HG02623 (cell line): Measurements from ENCODE around the gene YAF2.

Experiments used
- ATAC-seq: cut with Tn5 transposase; IDR thresholded peaks from one replicate; pipeline ENCODE4 v1.9.1; 2021; ENCODE audit warnings: moderate library complexity; ENCODE audit not compliant: unreplicated experiment

YAF2 gene

DNA sequence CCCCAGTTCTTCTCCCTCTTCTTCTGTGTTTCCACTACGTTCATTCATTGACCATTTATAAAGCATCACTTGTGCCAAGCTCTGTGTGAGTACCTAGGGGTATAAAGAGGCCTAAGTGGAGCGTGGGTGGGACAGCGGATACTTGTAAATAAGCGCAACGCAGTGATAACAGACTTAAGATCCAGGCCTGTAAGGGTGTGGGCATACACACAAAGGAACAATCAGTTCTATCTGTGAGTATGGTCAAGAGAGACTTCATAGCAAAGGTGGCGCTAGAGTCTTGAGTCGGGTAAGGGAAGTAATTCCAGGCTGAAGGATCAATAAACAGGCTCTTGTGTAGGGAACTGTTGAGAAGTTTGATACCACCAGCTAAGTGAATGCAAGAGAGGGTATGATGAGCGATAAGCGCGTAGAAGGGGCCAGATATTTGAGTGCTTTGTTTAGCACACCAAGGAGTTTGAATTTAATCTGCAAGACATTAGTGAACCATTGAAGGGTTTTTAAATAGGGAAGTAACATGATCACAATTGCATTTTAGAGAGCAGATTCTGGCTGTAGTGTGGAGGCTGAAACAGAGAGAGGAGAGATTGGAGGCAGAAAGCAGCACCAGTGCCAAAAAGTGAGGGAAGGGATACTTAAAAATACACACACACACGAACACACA, 92.4 kb downstream of the YAF2 start:
- ATAC-seq: no peak

DNA sequence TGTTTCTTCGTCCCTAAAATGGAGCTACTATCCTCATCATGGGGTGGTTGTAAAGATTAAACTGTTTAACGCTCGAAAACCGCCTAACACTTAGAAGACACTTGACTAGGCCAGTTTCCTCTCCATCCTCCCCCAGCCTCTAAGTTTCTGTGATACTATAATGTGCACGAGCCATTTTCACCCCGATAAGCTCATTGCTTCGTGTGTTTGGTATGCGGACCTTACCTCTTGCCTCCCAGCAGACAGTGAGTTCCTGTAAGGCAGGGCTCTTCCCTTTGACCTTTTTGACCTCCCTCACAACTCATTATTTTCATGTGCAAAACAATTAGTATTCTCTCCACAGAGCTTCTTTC, 92.9 kb downstream of the YAF2 start:
- no peak for ATAC-seq

DNA sequence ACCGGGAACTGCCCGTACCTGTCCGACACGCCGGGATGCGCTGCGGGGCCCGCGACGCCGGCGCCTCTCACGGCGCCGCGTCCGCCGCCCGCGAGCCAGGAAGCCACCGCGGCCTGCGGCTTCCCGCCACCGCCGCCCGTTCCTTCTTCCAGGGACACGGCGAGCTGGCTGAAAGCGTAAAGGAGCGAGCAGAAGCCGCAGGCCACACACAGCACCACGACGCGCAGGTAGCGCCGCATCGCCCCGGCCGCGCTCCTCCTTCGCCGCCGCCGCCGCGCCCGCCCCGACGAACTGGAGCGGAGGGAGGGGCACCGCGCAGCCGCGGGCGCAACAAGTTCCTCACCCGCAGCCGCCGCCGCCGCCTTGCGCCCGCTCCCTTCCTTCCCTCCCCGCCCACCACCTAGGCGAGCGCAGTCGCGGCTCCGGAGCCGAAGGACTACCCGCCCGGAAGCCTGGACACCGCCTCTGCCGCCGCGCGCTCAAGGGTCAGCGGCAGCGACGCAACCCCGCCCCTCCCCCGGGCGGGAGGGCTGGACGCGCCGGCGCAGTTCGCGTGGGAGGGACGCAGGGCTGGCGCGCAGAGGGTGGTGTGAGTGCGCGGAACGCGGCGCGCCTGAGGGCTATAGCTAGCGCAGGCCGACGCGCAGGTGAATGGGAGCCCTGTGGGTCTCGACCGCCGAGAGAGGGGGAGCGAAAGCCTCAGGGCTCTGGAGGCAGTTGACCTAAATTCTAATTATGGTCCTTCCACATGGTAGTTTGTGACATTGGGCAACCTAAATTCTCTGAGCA, 93.4 kb downstream of the YAF2 start, which contains the start of gene GXYLT1:
TSS of gene GXYLT1 (minus strand) at position 467 of the 789 bp plus-strand sequence. CDS start at position 239, 228 bp downstream.
- ATAC-seq: peak; percentile 93

DNA sequence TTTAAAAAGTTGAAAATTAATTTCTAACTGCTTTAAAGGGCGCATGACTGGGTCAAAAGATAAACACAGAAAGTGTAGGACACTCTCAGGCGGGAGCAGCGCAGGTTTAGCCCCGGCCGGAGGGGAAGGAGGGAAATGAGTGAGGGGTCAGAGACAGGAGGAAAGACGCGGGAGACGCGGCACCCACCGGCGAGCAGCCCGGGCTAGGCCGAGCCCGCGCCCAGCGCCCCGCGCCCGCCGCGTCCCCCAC, 94.0 kb downstream of the YAF2 start:
- ATAC-seq: peak; percentile 17

DNA sequence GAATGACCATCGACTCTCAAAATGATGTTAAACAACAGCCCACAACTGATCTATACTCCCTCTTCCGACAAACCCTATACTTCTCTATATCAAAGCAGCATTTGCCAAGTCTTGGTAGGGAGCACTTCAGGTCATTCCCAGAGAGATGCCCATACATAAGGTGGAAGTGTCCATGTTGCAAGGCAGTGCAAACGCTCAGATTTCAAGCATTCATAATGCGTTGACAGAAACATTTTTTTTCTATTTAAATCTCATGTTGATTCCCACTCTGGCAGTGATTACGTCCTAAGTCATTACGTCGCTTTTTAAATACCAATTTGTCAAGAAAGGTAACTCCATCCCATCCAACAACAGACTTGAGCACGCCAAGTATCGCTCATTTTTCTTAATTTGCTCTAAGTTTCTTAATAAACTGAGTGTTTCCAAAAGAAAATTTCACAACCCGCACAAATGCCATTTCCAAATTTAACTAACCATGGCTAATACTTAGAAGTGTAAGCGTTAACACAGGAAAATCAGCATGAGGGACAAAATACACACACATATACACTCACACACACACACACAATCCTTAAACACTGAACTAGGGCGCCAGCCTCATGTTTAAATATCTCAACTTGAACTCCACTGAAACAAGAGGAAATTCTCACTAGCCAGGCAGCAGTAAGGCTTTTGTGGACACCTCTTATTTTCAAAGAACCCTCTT, 94.4 kb downstream of the YAF2 start:
- no peak for ATAC-seq

DNA sequence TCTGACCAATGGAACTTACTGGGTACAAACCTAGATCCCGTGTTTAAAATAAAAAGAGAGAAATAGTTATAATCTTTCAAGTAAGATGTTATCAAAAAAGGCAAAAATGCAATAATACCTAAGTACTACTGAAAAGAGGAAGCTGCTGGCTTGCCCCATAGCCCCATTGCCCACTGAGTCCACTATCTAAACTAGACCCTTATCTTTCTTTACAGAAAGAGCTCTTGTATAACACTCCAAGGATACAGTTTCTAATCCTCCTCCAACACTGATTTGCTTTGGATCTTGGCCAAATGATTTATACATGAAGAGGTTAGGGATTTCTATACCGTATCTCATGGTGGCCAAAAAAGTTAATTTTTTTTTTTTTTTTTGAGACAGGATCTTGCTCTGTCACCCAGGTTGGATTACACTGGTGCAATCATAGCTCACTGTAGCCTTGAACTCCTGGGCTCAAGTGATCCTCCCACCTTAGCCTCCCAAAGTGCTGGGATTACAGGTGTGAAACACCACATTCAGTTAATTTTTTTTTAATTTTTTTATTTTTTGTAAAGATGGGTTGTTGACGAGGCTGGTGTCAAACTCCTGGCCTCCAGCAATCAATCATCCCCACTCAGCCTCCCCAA, 96.0 kb downstream of the YAF2 start:
- ATAC-seq: no peak

DNA sequence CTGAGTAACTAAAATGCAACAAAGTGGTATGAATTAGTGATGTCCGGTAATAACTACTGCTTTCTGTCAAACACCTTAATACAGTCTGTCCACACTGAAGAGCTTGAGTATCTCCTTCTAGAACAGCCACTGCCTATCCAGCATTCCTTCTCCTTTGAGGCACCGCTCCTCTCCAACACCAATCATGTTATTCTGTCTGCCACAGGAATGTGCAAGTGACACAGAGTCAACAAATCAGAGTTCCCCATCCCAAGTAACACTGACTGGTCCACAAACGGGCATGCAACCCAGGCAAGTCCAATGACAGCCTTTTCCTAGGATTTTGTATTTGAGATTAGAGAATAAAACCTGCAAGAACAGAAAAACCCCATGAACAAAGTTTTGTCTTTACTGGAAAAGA, 97.1 kb downstream of the YAF2 start:
- no peak for ATAC-seq

DNA sequence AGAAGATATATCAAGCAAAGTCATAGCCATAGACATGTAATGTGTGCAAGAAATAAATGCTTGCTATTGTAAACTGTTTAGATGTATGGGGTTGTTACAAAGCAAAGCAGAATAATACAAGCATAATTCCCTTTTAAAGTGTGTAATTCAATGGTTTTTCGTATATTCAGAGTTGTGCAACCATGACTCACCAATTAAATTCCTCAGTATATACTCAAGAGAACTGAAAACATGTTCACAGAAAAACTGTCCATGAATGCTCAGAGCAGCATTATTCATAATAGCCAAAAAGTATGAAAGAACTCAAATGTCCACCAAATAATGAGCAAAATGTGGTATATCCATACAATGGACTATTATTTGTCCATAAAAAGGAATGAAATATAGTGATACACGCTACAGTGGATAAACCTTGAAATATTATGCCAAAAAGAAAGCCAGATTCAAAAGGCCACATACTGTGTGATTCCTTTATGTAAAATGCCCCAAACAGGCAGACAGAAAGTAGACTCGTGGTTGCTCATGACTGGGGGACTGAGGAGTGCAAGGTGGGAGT, 102.7 kb downstream of the YAF2 start:
- no peak for ATAC-seq

DNA sequence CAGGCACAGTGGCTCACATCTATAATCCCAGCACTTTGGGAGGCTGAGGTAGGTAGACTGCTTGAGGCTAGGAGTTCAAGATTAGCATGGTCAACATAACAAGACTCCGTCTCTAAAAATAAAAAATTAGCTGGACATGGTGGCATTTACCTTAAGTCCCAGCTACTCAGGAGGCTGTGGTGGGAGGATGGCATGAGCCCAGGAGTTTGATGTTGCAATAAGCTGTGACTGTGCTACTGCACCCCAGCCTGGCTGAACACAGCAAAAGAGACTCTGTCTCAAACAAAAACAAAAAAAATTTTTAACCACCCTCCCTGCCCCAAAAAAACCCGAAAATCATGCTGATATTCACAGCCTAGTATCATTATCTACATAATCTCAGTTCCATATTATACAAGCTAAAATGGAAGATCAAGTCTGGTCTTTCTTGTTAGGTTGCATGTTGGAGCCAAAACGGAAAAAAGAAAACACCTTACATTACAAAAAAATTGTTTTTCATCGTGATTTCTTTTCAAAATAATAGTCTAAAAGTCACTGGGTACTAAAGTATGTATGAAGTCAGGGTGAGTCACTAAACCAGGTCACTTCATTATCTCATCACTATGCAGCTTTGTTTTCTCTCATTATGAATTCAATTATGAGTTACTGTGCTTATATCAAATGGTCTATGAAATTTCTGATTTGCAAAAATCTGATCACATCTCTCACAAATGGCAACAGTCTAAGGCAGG, 107.2 kb downstream of the YAF2 start:
- ATAC-seq: no peak

DNA sequence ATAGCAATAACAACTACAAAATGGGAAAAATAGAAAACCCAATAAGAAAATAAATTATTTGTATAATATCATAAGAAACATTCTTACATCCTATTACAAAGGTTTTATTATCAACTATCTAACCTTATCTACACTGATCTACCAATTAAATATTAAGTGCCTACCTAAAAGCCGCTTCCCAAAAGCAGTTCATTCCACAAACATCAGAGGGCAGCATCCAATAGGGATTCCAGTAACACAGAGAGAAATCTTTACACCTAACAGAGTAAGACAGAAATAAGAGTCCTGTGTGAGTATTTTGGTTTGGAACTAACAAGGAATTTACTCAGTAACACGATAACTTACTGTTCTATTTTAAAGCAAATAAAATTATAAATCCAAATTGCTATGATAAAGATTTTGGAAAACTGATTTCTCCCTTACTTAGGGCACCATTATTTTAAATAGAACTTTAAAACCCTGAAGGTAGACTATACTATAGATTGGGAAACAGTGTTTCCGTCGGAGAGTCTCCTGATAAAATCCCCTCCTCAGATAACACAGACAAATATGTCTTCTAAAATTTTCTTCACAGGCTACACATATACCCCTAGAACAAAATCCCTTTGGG, 108.3 kb downstream of the YAF2 start:
- ATAC-seq: no peak

DNA sequence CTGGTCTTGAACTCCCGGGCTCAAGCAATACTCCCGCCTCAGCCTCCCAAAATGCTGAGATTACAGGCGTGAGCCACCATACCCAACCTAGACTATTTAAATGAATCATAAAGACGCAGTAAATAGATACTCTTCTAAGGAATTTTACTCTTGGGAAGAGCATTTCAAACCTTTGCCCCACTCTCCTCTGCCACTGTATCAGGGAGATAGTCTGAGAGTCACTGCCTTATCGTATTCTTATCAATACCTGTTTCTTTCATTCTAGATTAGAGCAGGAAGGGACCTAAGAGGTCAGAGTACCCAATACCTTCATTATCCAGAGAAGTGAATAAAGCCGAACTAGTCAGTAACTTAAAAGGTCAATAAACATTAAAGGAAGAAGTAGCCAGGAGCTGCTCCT, 109.2 kb downstream of the YAF2 start:
- ATAC-seq: no peak

DNA sequence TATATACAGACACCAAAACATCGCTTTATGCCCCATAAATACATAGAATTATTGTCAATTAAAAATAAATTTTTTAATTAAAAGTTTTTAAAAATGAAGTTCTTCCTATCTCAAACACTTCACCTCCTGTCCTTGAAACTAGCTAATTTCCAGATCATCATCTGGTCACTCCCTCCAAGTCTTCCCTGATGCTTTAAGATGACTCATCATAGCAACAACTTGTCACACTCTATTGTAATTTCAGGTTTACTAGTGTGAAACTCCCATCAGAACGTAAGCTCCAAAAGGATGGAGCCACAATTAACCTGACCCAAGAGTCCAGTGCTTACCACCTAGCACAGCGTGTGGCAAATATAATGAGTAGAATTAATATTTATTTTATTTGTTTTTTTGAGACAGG, 109.7 kb downstream of the YAF2 start:
- ATAC-seq: no peak

DNA sequence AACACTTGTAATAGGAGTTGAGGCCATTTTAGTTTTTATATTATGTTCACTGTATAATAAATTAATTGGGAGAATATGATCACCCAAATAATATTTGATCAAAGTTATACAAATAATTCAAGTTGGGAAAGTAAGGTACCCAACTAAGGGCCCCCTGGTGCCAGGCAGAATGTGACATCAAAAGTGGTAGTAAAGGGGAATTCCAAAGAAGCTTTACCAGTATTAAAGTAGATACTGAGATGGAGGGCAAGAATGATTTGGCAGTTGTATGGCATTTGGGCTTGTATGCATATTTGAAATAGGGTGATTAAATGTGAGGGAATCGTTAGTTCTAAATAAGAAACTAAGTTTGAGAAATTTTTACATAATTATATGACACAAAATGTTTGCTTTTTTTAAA, 111.1 kb downstream of the YAF2 start:
- no peak for ATAC-seq

DNA sequence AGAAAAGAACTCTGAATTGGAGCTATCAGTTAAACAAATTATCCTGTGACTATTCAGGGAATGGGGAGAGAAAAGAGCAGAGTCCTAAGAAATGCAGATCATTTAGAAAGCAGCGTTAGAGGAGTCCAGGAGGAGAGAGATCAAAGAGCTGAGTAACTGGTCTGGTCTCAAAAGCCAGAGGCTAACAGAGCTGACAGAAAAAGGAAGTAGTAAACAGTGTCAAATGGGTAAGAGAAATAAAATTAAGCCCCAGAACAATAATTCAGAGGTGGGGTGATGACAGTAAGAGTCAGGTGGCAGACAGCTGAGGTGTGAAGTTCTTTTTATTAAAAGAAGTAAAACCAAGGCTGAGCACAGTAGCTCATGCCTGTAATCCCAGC, 112.7 kb downstream of the YAF2 start:
- no peak for ATAC-seq

DNA sequence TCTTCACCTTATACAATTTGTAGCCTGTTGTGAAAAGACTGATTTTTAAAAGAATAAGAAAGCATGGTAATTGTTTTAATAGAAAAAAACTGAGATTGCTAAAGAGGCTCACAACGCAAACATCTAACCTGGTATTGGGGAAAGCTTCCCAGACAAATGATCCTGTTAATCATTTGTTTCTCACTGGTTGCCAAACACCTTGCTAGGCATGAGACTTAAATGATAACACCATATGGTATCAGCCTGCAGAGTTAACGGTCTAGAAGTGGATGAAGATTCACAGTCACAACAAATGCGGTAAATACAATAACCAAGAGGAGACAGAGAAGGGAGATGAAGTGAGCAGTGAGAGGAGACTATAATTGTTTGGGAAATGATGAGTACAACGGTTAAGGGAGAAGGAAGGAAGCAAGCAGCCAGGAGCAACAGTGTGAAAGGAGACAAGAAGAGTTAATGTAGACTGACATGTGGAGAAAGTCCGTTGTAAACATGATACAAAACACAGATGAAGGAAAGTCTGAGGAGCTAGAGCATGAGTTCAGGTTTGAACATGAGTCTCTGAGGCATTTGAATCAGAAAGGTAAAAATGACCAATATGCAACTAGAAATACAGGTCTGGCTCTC, 113.2 kb downstream of the YAF2 start:
- no peak for ATAC-seq

DNA sequence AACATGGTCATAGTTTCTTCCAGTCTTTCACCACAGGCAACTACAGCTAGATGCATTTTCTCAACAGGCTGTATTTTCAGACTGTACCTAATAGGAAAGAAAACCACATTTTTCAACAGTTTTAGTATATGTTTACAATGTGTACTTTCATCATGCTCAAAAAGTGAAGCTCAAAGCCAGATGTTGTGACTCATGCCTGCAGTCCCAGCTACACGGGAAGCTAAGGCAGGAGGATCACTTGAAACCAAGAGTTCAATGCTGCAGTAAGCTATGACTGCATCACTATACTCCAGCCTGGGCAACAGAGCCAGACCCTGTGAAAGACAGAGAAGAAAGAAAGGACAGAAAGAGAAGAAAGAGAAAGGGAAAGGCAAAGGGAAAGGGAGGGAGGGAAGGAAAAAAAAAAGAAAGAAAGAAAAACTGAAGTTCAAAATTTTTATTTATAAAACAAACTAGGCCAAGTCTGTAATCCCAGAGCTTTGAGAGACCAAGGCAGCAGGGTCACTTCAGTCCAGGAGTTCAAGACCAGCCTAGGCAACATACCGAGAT, 118.9 kb downstream of the YAF2 start:
- no peak for ATAC-seq

DNA sequence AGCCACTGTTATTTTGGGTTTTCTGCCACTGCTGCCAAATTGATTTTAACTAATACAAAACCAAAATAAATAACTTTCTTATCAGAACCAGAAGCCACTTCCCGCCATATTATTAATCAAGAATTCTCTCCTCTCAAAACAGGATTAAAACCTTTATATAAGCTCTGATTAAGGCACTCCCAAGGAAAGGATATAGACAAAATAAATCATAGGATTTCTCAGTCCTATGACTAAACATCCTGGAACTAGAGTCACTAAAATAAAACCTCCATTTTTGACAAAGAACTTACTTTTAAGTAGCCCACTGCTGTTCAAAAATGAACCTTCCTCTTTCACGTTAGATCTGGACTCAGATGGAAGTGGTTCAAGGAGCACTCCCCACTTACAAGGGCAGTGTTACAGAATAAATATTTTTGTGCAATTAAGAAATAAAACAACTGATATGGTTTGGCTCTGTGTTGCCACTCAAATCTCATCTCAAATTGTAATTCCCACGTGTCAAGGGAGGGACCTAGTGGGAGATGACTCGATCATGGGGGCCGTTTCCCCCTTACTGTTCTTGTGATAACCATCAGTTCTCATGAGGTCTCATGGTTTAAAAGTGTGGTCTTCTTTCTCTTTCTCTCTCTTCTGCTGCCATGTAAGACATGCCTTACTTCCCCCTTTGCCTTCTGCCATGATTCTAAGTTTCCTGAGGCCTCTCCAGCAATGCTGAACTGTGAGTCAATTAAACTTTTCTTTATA, 119.7 kb downstream of the YAF2 start:
- ATAC-seq: no peak

DNA sequence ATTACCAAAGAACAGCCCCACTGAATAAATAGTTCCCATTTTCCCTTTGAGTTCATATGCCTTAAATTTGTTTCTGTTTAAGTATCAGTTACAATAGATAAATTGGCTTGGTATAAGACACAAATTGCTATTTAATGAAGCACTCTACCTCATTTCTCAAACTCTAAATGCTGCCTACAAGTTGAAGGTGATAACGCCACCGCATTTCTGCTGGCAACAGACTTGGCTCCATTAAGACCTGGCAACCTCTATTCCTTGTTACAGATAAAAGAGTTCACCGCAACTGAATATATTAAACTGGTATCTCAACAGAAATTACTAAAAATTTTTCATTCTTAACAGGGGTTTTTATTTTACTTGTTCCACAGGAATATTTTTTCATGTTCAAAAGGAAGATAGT, 129.0 kb downstream of the YAF2 start:
- no peak for ATAC-seq
